HG03066 (cell line): Measurements from ENCODE around the gene REXO2.

Experiments
- ATAC-seq: cut with Tn5 transposase; IDR thresholded peaks from one replicate; pipeline ENCODE4 v1.9.1; 2021; ENCODE audit warnings: low read depth; ENCODE audit not compliant: unreplicated experiment

Gene REXO2

DNA sequence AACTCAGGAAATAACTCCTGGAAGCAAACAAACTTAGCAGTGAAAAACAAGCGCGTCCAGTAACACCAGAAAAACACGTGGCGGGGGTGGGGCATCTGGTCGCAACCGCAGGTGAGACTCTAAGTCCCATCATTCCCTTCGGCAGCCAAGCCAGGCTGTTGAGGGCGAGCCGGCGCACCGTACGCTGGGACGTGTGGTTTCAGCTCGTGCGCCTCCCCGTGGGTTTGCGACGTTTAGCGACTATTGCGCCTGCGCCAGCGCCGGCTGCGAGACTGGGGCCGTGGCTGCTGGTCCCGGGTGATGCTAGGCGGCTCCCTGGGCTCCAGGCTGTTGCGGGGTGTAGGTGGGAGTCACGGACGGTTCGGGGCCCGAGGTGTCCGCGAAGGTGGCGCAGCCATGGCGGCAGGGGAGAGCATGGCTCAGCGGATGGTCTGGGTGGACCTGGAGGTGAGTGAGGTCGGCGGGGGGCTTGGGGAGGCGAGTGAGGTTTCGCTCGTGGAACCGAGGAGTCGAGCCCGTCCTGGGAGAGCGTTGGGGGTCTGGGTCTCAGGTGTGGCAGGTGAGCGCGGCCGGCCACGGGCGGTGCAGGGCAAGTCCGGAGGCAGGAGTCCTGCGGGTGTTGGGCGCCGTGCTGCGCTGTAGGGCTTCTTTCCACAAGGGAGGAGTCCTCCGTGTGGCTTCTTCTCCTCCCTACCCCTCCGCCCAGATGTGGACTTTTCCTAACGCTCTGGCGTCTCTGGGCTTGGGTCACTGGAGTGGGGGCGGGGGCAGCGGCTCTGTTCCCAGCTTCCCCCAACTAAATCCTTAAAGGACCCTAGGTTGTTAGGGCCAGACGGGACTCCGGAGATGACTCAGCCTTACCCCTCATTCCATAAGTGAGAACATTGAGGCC lies at the start of gene REXO2:
REXO2 (plus strand) TSS at position 239 of the 892 bp plus-strand sequence; CDS start at position 301, 62 bp downstream.
- ATAC-seq = peak; percentile 99

DNA sequence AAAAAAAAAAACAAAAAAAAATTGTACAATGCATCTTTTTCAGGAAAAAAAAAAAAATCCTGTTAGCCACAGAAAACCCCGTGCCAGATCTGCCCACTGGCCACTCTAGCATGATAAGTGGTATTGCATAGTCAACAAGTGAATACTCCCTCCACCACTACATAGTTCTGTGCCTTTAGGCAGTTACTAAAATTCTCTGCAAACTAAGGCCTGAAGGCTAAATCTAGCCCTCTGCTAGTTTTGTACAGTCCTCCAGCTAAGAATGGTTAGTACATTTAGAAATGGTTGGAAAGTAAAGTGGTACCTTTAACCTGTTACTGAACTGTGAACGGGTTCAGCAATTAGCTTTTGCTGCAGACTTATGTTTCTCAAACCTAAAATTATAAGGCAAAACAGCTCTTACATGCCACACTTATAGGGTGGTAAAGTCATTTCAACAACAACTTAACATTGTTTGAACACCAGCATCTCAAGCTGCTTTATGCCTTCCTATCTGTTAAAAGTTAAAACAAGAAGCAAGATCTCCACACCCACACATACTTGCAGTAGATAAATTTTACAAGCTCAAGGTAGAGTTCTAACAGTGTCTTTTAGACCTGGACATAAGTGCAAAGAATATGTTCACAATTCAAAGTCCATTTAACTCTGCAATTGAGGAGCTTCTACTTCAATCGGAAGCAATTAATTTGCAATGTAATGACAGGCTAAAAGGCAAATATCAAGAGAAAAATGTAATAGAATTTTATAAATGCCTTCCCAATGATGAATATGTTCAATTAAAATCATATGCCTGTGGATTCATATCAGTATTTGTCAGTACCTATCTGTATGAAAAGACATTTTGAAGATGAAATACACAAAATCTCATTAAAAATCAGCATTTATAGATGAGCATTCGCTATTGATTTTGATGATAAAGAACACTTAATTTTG lies 46.3 kb upstream of the REXO2 start:
- no peak for ATAC-seq

DNA sequence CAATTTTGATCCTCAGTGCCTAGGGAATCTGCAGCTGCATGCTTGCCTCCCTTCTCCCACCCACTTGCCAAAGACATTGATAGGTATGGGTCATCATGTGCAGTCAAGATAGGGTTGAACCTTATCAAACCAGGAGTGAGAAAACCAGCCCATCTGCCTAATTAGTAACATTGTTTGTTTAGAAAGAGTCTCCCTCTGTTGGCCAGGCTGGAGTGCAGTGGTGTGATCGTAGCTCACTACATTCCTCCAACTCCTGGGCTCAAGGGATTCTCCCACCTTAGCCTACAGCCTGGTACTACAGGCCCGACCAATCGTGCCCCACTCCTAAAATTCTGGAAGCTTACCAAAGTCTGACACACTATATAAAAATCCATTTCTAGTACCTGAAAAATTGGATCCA lies 43.5 kb upstream of the REXO2 start:
- no peak for ATAC-seq

DNA sequence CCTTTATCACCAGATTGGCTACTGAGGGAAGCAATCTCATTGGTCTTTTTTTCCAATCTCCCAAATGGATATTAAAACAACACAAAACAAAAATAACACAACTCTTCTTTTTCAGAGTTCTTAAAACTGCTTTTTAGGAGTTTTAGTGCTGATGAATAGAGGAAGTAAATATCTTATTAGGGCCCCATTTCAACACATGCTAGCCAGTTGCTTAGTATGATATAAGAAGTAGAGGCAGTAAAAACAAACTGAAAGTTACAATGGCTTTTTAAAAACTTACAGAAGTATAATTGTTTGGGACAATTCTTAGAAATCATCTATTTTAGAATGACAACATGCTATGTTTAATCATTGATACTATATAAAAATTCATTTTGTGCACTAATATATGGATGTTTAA lies 42.4 kb upstream of the REXO2 start:
- ATAC-seq = no peak

DNA sequence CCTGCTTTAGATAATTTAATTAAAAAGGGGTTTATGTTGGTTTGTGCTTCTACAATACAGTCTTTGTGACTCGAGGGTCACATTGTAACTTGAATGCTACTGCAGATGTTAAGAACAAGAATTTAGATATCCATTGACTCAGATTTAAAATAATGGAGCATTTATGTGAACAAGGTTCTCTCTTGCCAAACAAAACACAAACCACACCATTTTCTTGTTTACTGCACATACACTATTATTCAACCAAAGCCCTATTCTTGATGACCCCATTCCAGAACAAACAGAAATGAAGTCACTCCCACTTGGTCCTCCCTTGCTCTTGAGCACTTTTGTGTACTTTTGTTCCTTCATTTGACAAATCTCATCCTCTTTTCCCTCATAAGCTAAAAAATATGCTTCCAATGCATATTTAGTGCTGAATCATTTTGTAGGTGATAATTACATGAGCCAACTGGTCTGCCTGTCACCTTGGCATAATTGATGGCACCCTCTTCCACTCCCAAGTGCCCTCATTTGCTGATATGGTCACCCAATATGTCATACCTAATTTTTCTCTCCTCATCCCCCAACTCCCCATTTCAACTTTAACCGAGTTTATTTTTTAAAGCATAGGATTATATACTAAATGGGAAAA lies 41.8 kb upstream of the REXO2 start:
- ATAC-seq = no peak

DNA sequence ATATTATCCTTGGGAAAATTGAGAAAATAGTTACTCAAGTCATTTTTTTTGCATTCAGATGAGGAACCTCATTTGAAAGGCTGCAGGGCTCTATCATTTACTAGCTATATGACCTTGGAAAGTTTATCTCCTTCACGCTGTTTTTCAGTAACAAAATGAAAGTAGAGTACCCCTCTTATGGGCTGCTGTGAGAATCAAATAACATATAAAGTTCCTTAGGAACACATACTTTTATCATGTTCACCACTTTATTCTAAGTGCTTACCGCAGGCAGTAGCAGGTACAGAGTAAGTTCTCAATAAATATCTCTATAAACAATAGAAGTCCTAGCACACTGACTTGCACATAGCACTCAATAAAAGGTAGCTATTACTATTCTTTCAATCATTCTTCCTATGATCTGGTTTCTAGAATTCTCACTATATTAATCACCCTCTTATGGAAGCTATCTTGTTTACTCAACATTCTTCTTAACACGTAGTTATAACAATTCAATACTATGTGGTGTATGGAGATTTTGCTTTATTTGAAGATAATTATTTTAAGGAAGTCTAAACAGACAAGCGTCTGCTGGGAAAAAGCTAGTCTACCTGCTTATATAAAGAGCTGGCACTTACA lies 40.9 kb upstream of the REXO2 start:
- no peak for ATAC-seq

DNA sequence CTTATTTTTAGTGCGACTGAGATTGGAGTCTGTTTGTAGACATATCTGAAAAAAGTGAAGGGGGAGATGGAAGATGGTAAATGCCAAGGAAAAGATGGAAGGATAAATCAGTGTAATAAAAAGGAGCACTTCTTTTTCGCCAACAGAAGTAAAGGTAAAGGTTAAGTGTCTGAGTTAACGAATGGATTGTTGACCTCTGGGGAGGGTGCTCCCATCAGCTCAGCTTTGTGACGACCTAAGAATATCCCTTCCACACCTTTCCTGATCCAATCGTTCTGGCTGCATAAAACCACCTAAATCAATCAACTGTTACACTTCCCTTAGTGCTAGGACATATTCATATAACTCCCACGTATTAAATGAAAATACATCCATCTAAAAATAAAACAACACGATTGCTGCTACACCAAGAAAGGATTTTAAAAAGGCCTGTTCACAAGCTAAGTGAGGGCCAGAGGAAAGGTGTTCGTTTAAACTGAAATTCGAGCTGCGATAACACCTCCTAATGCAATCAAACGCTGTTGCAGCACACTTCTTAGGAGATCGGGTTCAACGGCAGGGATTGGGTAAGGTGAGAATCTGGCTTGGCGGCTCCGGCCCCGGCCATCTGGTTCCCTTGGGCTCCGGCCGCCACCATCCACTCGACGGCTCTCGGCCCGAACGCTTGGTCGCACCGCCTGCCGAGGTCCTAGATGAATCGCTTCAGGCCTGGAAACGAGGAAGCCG lies 39.6 kb upstream of the REXO2 start:
- peak; percentile 16 for ATAC-seq

DNA sequence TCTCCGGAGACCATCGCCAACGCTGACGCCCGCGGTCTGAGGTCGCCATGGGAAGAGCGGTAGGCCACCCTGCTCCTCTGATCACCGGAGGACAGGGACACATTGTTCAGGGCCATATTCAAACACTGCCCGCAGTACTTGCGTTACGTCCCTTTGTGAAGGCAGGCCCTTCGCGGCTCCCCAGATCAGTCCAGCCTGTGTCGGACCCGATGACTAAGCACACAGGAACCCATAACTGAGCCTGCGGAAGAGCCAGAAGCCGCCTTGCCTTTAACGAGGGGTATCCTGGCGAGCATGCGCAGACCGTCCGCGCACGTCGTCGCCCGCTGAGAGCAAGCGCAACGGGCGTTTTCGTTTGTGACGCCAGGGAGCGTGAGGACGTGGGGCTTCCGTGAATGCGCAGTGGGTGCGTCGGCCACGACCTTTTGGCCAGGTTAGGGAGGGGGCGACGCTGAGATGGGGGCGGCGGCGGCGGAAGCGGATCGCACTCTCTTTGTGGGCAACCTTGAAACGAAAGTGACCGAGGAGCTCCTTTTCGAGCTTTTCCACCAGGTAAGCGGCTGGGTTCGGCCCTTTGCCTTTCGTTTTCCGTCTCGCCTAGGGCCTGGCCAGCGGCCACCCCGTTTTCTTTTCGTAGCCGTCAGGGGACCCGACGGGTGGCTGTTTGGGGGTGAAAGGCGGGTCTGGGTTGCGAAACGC lies 38.9 kb upstream of the REXO2 start, which contains the start of the genes C11orf71 and RBM7:
C11orf71 (minus strand) TSS at position 296 of the 699 bp plus-strand sequence; CDS start at position 116, 180 bp downstream.
RBM7 (plus strand) TSS at position 451 of the 699 bp plus-strand sequence; CDS start at position 457, 6 bp downstream.
- ATAC-seq = peak; percentile 94

DNA sequence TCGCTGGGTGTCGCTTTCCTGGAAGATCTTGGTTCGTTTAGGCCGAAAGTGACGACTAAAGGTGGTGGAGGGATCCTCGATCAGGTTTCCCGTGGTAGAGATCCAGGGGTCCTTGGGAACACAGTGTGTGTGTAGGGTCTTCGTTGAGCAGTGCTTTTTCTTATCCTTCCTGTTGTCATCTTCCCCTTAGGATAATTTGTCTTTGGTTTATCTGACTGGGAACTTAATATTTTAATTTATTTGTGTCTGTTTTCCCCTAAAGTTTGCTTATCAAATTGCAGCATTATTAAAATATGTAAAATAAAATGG lies 38.4 kb upstream of the REXO2 start:
- ATAC-seq = no peak

DNA sequence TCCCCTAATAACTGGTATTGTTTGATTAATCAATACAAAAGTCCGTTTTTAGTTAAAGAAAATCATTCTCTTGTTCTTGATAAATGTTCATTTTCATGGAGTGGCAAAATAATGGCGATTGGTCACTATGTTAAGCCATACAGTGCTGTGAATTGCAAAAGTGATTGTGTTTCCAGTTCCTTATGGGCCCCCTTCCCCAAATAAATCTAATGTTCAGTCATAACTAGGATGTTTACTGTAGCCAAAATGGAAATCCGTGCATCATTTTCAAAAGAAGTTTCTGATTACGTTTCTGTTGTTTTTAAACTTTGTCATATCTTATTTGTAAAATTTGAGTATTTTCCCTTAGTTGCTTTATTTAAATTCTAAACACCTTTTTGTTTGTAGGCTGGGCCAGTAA lies 38.0 kb upstream of the REXO2 start:
- no peak for ATAC-seq

DNA sequence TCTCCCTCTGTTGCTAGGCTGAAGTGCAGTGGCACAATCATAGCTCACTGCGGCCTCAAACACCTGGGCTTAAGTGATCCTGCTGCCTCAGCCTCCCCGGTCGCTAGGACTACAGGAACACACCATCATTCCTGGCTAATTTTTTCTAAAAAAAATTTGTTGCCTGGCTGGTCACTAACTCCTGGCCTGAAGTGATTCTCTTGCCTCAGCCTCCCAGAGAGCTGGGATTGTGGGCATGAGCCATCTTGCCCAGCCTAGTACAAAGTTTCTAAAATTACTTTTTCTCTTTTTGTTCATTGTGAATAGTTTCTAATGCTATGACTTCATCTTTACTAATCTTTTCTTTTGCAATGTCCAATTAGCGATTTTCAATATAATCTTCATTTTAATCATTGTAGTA lies 26.3 kb upstream of the REXO2 start:
- ATAC-seq = no peak

DNA sequence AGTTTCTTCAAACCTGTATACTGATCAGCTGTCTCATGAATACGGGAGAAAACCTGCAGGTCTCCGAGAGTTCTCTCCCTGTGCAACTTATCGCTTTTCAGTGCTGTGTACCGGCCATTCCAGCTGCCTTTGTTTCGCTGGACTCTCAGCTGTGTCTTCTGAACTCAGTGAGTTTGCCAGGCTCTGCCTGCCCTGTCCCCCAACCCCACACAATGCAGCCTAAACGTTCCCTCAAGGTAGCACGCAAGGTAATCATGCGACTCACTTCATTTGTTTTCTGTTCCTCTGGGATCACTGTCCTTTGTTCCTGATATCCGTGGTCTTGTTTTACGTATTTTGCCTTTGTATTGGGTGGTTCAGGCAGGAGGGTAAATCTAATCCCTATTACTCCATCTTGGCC lies 25.3 kb upstream of the REXO2 start:
- ATAC-seq = no peak

DNA sequence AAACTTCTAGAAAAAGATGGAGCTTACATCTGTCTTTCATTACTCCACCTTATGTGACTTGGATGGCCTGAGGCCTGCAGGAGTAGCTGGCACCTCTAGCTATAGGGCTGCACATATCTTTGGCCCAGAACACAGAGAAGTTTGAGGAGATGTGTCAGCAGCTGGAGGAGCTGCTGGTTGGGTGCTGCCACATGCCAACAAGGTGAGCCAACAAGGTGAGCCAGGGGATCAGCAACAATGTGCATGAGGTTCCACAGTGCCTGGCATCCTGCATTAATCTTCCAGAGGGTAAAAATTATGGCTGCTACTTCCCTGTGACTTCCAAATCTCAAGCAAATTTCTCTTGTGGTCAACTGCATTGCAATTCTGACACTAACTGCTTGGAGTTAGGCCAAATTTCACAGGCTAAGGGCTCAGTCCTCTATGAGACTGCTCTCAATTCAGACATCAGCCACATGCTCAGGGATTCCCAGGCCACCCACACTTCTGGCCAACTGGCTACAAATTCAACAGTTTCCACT lies 22.8 kb upstream of the REXO2 start:
- no peak for ATAC-seq

DNA sequence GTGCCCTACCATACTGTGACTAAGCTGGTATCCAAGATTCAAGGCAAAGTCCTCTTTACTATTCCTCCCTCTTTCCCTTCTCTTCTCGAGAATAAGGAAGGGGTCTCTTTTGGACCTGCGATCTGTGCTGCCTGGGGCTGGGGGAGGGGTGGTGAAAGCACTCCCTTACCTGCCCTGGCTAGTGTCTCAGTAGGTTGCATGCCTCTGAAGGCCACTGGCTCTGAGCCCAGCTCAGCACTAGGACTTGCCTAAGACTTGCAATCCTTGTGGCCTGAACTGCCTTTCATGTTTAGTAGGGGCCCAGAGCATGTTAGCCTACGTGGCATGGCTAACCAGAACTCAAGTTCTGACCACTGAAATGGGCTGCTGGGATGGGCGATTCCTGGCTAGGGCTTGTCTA lies 13.0 kb upstream of the REXO2 start:
- ATAC-seq = no peak

DNA sequence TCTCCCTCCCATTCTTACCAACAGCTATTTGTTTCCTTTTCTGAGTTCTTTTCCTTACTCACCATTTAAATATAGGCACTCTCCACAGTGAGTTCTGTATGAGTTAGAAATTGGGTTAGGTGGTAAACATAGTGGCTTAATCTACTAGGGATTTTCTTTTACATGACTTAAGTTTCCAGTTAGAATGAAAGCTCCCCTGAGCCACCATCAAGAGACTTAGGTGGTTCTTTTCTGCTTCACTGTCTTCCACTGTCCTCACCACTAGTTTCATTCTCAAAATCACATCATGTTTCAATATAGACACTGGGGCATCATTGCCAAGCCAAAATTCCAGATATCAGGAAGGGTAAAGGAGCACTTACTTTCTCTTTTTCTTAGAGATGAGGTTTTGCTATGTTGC lies 9.0 kb upstream of the REXO2 start:
- ATAC-seq = no peak

DNA sequence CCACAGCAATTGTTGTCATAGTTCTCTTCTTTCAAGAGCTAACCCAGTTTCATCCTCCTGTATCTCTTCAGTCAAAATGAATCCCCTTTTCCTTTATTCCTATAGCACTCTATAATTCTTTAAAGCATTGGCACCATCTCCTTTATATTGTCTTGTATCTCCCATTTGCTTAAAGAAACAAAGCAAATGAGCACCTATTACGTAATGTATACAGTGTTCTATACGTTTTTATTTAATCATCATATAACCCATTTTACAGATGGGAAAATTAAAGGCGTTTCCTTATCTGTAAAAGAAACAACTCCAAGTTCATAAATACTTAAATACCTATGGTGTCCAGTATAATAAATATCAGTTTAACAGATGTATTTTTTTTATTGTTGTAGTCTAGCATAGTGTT lies 6.4 kb upstream of the REXO2 start:
- no peak for ATAC-seq

DNA sequence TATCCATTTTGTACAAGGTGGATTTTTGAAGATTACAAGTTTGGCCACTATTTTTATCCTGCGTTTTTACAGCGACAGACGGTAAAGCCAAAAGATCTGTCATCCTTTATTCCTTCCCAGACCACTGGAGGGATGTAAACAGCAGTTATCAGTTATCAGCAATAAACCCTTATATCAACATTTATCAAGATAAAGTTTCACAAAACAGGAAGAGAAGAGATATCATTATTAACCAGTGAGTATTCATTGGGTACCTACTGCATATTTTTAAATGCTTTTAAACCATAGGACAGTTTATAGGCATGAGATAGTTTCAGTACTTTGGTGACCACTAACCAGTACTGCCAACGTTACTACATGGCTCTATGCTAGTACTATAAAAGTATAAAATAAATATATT lies 5.9 kb upstream of the REXO2 start:
- ATAC-seq = no peak

DNA sequence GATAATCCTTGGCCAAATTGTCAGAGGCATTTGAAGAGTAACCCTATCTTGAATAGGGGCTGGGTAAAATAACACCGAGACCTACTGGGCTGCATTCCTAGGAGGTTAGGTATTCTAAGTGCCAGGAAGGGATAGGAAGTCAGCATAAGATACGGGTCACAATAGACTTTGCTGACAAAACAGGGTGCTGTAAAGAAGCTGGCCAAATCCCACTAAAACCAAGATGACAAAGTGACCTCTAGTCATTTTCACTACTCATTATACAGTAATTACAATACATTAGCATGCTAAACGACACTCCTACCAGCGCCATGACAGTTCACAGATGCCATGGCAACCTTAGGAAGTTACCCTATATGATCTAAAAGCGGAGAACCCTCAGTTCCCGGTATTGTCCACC lies 964 bp upstream of the REXO2 start:
- ATAC-seq = no peak
